HepG2 (cell line): Measurements from ENCODE around the gene CCSER1.

ENCODE experiments used
- BCLAF1 ChIP-seq: fragments of 450-650 bp; IDR thresholded peaks from 2 replicates; pipeline ENCODE4 v1.6.1; 2017; ENCODE audit warnings: mild to moderate bottlenecking
- CHD2 ChIP-seq: IDR thresholded peaks from 2 replicates; pipeline ENCODE4 v1.6.1; 2011; ENCODE audit warnings: low read depth, low read length, improper control_type of control experiment
- CTCF ChIP-seq: sonication (generic); formaldehyde crosslinking; IDR thresholded peaks from 2 replicates; pipeline ENCODE4 v1.5.0; 2020; ENCODE audit warnings: mild to moderate bottlenecking, missing genetic modification reagents, moderate library complexity
- GTF2F1 ChIP-seq: fragments of 150-350 bp; IDR thresholded peaks from 2 replicates; pipeline ENCODE4 v1.6.1; 2014; ENCODE audit warnings: low read length
- KMT2A ChIP-seq: sonication (generic); formaldehyde crosslinking; IDR thresholded peaks from 2 replicates; pipeline ENCODE4 v1.4.0; 2020; ENCODE audit warnings: missing genetic modification reagents
- MXI1 ChIP-seq: IDR thresholded peaks from 3 replicates; pipeline ENCODE4 v1.6.1; 2012; ENCODE audit warnings: low read depth, low read length, inconsistent platforms, borderline replicate concordance
- RFX3 ChIP-seq: IDR thresholded peaks from 2 replicates; pipeline ENCODE4 v1.6.1; 2016; ENCODE audit warnings: missing biosample characterization, missing genetic modification reagents
- TAF1 ChIP-seq: sonication (generic); formaldehyde crosslinking; IDR thresholded peaks from 2 replicates; pipeline ENCODE4 v1.4.0; 2020; ENCODE audit warnings: missing genetic modification reagents
- USF2 ChIP-seq, 2 experiments: sonication (generic) in 1 of 2; formaldehyde crosslinking in 1 of 2; IDR thresholded peaks; 2 replicates each; pipeline versions ENCODE4 v1.5.1 to v1.6.1; 2011 to 2020; ENCODE audit warnings: borderline replicate concordance in 1 of 2, low read depth in 1 of 2, low read length in 1 of 2, mild to moderate bottlenecking in 1 of 2, missing genetic modification reagents in 1 of 2, moderate library complexity in 1 of 2
- ZBTB38 ChIP-seq: sonication (generic); formaldehyde crosslinking; IDR thresholded peaks from 2 replicates; pipeline ENCODE4 v1.5.1; 2020; ENCODE audit warnings: mild to moderate bottlenecking, missing genetic modification reagents
- ZNF18 ChIP-seq: sonication (generic); formaldehyde crosslinking; IDR thresholded peaks from 2 replicates; pipeline ENCODE4 v1.8.0; 2022; ENCODE audit warnings: mild to moderate bottlenecking, missing genetic modification reagents; ENCODE audit not compliant: insufficient replicate concordance
- ZNF382 ChIP-seq: sonication (generic); formaldehyde crosslinking; IDR thresholded peaks from 2 replicates; pipeline ENCODE4 v1.5.0; 2020; ENCODE audit warnings: missing genetic modification reagents, mild to moderate bottlenecking, borderline replicate concordance
- ZNF558 ChIP-seq: sonication (generic); formaldehyde crosslinking; IDR thresholded peaks from 2 replicates; pipeline ENCODE4 v1.9.0; 2022; ENCODE audit warnings: mild to moderate bottlenecking, missing genetic modification reagents, borderline replicate concordance
- ZNF580 ChIP-seq: IDR thresholded peaks from 2 replicates; pipeline ENCODE4 v1.6.1; 2016; ENCODE audit warnings: low read depth, borderline replicate concordance

GRCh38 chr4:90537491-90537890, 410.3 kb downstream of the CCSER1 start:
- TF ChIP-seq RFX3 (CRISPR knock-in tag) (no peak), CTCF (CRISPR knock-in tag) (no peak), TAF1 (CRISPR knock-in tag) (no peak), ZNF580 (CRISPR knock-in tag) (no peak), ZNF382 (CRISPR knock-in tag) (no peak), KMT2A (no peak), CHD2 (no peak), MXI1 (no peak), ZNF18 (CRISPR knock-in tag) (no peak), ZNF558 (no peak), BCLAF1 (no peak), ZBTB38 (CRISPR knock-in tag) (no peak), GTF2F1 (no peak), USF2 (IDR thresholded peaks at IDR 0.05; ENCODE audit: low read depth, low read length) (no peak), USF2 (CRISPR knock-in tag; IDR thresholded peaks at IDR 0.05; ENCODE audit: borderline replicate concordance) (no peak)
